ENCODE results near the gene SH2D4B.

DNA sequence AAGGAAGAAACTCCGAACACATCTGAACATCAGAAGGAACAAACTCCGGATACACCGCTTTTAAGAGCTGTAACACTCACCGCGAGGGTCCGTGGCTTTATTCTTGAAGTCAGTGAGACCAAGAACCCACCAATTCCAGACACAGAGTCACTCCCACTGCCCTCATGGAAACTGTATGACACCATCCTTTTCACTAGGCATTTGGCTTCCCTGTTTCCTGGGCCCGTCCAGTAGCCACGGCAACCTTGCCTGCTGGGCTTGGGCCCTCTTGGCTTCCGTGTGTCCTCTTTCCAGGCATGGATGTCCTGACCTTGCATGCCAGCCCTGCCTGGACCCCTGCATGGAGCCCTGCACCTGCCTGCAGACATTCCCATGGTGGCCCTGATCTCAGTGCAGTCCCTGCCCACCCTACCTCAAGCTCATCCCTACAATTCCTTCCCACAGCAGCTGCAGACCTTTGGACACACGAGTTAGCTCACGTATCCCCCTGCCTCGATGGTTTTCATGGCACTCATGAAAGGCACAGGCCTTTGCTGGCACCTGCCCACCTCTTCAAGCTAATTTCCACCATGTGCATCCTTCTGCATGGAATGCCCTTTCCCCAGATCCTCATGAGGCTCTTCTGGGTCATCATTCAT lies 6.7 kb downstream of the SH2D4B start:
- TF ChIP-seq CTCF (conservative IDR thresholded peaks at IDR 0.05; ENCODE audit: low read length) (no peak), EZH2phosphoT487 (IDR thresholded peaks at IDR 0.05; ENCODE audit: borderline replicate concordance, low read depth, low read length) (no peak)

Measured in OCI-LY7 (cell line).